ENCODE results near the gene L3MBTL4.

The L3MBTL4 gene

DNA sequence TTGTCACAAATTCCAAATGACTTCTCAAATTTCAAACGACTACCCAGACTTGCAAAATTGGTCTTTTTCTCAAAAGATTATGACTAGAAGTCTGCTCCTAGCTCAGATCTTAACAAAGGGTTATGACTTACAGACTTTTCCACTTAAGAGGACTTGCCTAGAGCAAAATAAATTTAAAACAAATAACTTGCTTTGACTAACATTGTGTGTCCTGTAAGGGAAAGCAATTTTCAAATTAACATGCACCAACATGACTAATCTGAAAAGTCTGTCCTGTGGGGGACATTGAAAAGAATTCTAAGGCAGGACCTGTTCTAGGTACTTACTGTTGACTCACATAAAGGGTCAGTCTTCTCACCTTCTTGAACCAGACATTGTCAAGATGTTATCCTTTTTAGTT lies 465.9 kb downstream of the L3MBTL4 start:
- no peak for DNase-seq
- Histone ChIP-seq H3K27me3 (ENCODE audit: insufficient read depth, low read depth, severe bottlenecking) (no peaks in the 10 kb centered on the region), H3K9me3 (ENCODE audit: severe bottlenecking) (no peaks in the 10 kb centered on the region), H3K27ac (no peak overlapping the region), H3K36me3 (no peaks in the 10 kb centered on the region), H3K4me3 (ENCODE audit: low read depth, low read length) (no peak overlapping the region)
- TF ChIP-seq, protein P1, sequence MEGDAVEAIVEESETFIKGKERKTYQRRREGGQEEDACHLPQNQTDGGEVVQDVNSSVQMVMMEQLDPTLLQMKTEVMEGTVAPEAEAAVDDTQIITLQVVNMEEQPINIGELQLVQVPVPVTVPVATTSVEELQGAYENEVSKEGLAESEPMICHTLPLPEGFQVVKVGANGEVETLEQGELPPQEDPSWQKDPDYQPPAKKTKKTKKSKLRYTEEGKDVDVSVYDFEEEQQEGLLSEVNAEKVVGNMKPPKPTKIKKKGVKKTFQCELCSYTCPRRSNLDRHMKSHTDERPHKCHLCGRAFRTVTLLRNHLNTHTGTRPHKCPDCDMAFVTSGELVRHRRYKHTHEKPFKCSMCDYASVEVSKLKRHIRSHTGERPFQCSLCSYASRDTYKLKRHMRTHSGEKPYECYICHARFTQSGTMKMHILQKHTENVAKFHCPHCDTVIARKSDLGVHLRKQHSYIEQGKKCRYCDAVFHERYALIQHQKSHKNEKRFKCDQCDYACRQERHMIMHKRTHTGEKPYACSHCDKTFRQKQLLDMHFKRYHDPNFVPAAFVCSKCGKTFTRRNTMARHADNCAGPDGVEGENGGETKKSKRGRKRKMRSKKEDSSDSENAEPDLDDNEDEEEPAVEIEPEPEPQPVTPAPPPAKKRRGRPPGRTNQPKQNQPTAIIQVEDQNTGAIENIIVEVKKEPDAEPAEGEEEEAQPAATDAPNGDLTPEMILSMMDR (IDR thresholded peaks at IDR 0.05; ENCODE audit: low read depth, low read length), result no peak

DNA sequence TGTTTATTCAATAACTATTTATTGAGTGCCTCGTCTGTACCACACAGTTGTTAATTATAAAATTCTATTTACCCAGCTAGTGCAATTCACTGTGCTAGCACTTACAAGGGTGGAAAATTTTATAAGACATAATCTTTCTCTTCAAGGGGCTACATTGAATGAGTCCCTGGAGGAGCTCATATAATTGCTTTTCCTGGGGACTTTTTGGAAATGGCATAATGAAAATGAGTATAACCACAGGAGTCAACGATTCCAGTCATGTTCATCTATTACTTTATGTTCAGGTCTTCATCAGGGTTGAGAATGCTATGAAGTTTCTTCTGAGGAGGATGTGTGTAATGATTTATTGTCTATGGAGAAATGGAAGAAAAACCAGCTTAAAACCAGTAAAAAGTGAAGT lies 466.5 kb downstream of the L3MBTL4 start:
- Histone ChIP-seq H3K4me3 (ENCODE audit: low read depth, low read length) (no peak overlapping the region), H3K9me3 (ENCODE audit: severe bottlenecking) (no peaks in the 10 kb centered on the region), H3K27me3 (ENCODE audit: insufficient read depth, low read depth, severe bottlenecking) (no peaks in the 10 kb centered on the region), H3K27ac (no peak overlapping the region), H3K36me3 (no peaks in the 10 kb centered on the region)
- DNase-seq, result no peak
- TF ChIP-seq, protein P1 (IDR thresholded peaks at IDR 0.05; ENCODE audit: low read depth, low read length), result no peak

DNA sequence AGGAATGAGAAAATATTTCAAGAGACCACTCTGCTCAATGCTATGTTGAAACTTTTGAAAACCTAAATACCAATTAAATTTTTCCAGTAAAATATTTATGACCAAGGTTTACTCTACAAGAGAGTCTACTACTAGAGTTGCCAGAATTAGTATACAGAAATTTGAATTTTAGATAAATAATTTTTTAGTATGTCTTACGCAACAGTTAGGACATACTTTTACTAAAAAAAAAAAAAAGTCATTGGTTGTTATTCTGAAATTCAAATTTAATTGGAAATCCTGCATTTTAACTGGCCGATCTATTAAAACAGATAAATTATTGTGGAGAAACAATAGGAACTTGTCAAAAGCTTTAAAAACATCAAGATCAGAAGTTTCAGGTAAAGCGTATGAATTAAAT lies 470.3 kb downstream of the L3MBTL4 start:
- no peaks in the 10 kb centered on the region for H3K9me3 ChIP-seq (ENCODE audit: severe bottlenecking)
- no peak overlapping the region for H3K4me3 ChIP-seq (ENCODE audit: low read depth, low read length)
- DNase-seq, result no peak
- TF ChIP-seq, protein P1 (IDR thresholded peaks at IDR 0.05; ENCODE audit: low read depth, low read length), result no peak
- no peak overlapping the region for H3K27ac ChIP-seq
- H3K36me3 ChIP-seq, result no peaks in the 10 kb centered on the region
- no peaks in the 10 kb centered on the region for H3K27me3 ChIP-seq (ENCODE audit: insufficient read depth, low read depth, severe bottlenecking)

DNA sequence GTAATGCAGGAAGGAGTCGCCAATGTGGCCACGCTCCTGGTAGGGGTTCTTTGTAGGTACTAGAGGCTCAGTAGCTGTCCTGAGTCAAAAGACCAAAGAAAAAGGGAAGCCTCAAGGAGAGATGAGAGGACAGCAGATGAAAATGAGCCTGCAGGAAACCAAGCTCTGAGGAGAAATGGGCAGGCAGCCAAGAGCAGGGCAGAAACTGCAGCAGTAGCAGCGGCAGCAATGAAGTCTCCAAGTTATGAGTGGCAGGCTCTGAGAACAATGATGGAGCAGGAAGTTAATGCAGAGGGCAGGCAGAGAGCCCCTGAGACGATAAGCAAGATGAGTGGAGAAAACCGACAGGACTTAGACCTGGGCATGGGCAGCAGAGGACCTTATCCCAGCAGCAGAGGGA lies 471.2 kb downstream of the L3MBTL4 start:
- peaks cover 3% of the 10 kb centered on the region for H3K27me3 ChIP-seq (ENCODE audit: insufficient read depth, low read depth, severe bottlenecking)
- H3K4me3 ChIP-seq (ENCODE audit: low read depth, low read length), result no peak overlapping the region
- no peak overlapping the region for H3K27ac ChIP-seq
- no peaks in the 10 kb centered on the region for H3K36me3 ChIP-seq
- TF ChIP-seq, protein P1 (IDR thresholded peaks at IDR 0.05; ENCODE audit: low read depth, low read length), result no peak
- no peak for DNase-seq
- H3K9me3 ChIP-seq (ENCODE audit: severe bottlenecking), result no peaks in the 10 kb centered on the region

DNA sequence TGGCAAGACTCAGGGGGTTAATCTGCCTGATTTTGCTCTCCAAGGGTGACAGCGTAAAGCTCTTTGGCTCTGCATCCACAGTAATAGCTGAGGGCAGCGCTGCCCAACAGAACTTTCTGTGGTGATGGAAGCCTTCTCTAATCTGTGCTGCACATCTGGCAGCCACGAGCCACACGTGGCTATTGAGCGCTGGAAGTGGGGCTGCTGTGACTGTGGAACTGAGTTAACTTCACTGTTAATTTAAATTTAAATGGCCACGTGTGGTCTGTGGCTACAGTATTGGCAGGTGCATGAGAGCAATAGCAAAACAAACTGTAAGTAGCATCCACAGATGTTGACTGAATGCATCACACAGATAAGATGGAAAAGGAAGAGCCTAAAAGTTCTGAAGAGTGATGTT lies 472.1 kb downstream of the L3MBTL4 start:
- DNase-seq, result no peak
- H3K36me3 ChIP-seq, result no peaks in the 10 kb centered on the region
- no peak overlapping the region for H3K27ac ChIP-seq
- peaks cover 9% of the 10 kb centered on the region for H3K27me3 ChIP-seq (ENCODE audit: insufficient read depth, low read depth, severe bottlenecking)
- H3K9me3 ChIP-seq (ENCODE audit: severe bottlenecking), result no peaks in the 10 kb centered on the region
- H3K4me3 ChIP-seq (ENCODE audit: low read depth, low read length), result no peak overlapping the region
- TF ChIP-seq, protein P1 (IDR thresholded peaks at IDR 0.05; ENCODE audit: low read depth, low read length), result no peak

DNA sequence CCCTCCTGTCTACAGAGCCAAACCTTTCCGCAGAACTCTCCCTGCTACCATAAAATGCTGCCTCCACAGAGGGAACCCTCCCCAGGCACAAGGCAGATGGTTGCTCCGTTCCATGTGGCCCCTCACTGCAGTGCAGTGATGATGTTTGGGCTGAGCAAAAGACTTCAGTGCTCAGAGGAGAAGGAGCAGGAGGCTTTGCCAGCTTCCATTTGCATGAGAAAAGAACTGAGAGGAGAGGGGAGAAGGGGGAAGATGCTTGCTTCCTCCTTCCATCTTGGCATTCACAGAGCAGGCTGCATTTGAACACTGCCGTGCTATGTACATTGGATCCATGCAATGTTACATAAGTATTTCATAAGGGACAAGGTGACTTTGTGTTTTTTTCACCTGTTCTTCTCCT lies 472.8 kb downstream of the L3MBTL4 start:
- DNase-seq, result no peak
- Histone ChIP-seq H3K4me3 (ENCODE audit: low read depth, low read length) (no peak overlapping the region), H3K36me3 (no peaks in the 10 kb centered on the region), H3K9me3 (ENCODE audit: severe bottlenecking) (no peaks in the 10 kb centered on the region), H3K27me3 (ENCODE audit: insufficient read depth, low read depth, severe bottlenecking) (peaks cover 9% of the 10 kb centered on the region), H3K27ac (no peak overlapping the region)
- TF ChIP-seq, protein P1 (IDR thresholded peaks at IDR 0.05; ENCODE audit: low read depth, low read length), result no peak

Measured in WERI-Rb-1 (cell line).